ENCODE measurements around the gene SLC7A14. TPM values are rescaled to one million over a fixed set of nuclear protein-coding genes. Genes with fewer than 3 reads are reported as not detected.

SLC7A14 gene
- total and polyA plus RNA-seq, 2 of the 13 experiments (the other 11 are each of a cell fraction or from before 2014, with no cell fraction given), result not detected

- TF ChIP-seq, protein P1, sequence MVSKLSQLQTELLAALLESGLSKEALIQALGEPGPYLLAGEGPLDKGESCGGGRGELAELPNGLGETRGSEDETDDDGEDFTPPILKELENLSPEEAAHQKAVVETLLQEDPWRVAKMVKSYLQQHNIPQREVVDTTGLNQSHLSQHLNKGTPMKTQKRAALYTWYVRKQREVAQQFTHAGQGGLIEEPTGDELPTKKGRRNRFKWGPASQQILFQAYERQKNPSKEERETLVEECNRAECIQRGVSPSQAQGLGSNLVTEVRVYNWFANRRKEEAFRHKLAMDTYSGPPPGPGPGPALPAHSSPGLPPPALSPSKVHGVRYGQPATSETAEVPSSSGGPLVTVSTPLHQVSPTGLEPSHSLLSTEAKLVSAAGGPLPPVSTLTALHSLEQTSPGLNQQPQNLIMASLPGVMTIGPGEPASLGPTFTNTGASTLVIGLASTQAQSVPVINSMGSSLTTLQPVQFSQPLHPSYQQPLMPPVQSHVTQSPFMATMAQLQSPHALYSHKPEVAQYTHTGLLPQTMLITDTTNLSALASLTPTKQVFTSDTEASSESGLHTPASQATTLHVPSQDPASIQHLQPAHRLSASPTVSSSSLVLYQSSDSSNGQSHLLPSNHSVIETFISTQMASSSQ (IDR thresholded peaks at IDR 0.05; ENCODE audit: low read depth), result no peak
- TF ChIP-seq, protein P1 (CRISPR knock-in tag; IDR thresholded peaks at IDR 0.05; ENCODE audit: borderline replicate concordance), result peak; percentile 52; the same call in 1 of the 2 replicates
- no peak for TF ChIP-seq ZNF577 (CRISPR knock-in tag; IDR thresholded peaks at IDR 0.05; ENCODE audit: borderline replicate concordance, low read depth)
- no peak for TF ChIP-seq AGO1 (IDR thresholded peaks at IDR 0.05; ENCODE audit: low read depth, low read length, poor library complexity, severe bottlenecking)
- peak; percentile 33; the same call in 1 of the 2 replicates for TF ChIP-seq KMT2B (CRISPR knock-in tag; IDR thresholded peaks at IDR 0.05)
- peak; percentile 80; the same call in 1 of the 2 replicates for TF ChIP-seq ZBTB7B (CRISPR knock-in tag; IDR thresholded peaks at IDR 0.05)
- peak; percentile 72; the same call in 1 of the 2 replicates for TF ChIP-seq NCOA2 (CRISPR knock-in tag; IDR thresholded peaks at IDR 0.05)
- peak; percentile 36; the same call in 1 of the 2 replicates for TF ChIP-seq MIXL1 (CRISPR knock-in tag; IDR thresholded peaks at IDR 0.05)
- no peak for TF ChIP-seq ZNF776 (CRISPR knock-in tag; IDR thresholded peaks at IDR 0.05)
- TF ChIP-seq RARA (CRISPR knock-in tag; IDR thresholded peaks at IDR 0.05), result peak; percentile 79
- no peak for TF ChIP-seq RAD21 (CRISPR knock-in tag; IDR thresholded peaks at IDR 0.05)
- TF ChIP-seq NONO (IDR thresholded peaks at IDR 0.05), result no peak
- TF ChIP-seq NONO (CRISPR knock-in tag; conservative IDR thresholded peaks at IDR 0.05), result no peak; the same call in 1 of the 2 replicates
- TF ChIP-seq POLR2A (IDR thresholded peaks at IDR 0.05; ENCODE audit: insufficient read depth in 1 of 2, low read depth in 2 of 2, low read length in 2 of 2), result peak; percentile 83 to 89
- 0 out of 2 replicates have a peak, but pooled peaks have one; percentile 44 for TF ChIP-seq ZBTB7A (CRISPR knock-in tag; IDR thresholded peaks at IDR 0.05)
- no peak; the same call in 1 of the 2 replicates for TF ChIP-seq ZKSCAN5 (CRISPR knock-in tag; IDR thresholded peaks at IDR 0.05)
- no peak for TF ChIP-seq SAFB2 (CRISPR knock-in tag; IDR thresholded peaks at IDR 0.05; ENCODE audit: borderline replicate concordance, low read depth)
- TF ChIP-seq MXI1 (IDR thresholded peaks at IDR 0.05; ENCODE audit: borderline replicate concordance, low read depth, low read length), result peak; percentile 18; the same call in 1 of the 3 replicates
- no peak for TF ChIP-seq GLI4 (CRISPR knock-in tag; IDR thresholded peaks at IDR 0.05; ENCODE audit: borderline replicate concordance)
- TF ChIP-seq KLF13 (CRISPR knock-in tag; IDR thresholded peaks at IDR 0.05), result no peak
- no peak for TF ChIP-seq JDP2 (CRISPR knock-in tag; IDR thresholded peaks at IDR 0.05; ENCODE audit: borderline replicate concordance)
- peak; percentile 77 for TF ChIP-seq SAP130 (CRISPR knock-in tag; IDR thresholded peaks at IDR 0.05; ENCODE audit: low read depth)
- no peak for TF ChIP-seq ZNF891 (CRISPR knock-in tag; IDR thresholded peaks at IDR 0.05)
- TF ChIP-seq ZNF343 (CRISPR knock-in tag; IDR thresholded peaks at IDR 0.05), result peak; percentile 72; the same call in 1 of the 2 replicates
- peak; percentile 70 for TF ChIP-seq ETV5 (CRISPR knock-in tag; IDR thresholded peaks at IDR 0.05; ENCODE audit: borderline replicate concordance)
- no peak for TF ChIP-seq TBX3 (IDR thresholded peaks at IDR 0.05; ENCODE audit: borderline replicate concordance)
- TF ChIP-seq TBP (CRISPR knock-in tag; IDR thresholded peaks at IDR 0.05), result no peak
- TF ChIP-seq ZNF674 (CRISPR knock-in tag; IDR thresholded peaks at IDR 0.05; ENCODE audit: low read depth), result no peak
Measured at GRCh38 chr3:170425491-170426239, 160.2 kb downstream of the SLC7A14 start (continued).
